Esophagus squamous epithelium (tissue), 4 donors: ENCODE measurements around the gene CTCF.

Experiments
- CTCF ChIP-seq, 6 experiments: fragments of 450-650 bp in 4 of 6; fragments of 200-600 bp in 2 of 6; sonication (generic) in 2 of 6; IDR thresholded peaks; one replicate each; pipeline ENCODE4 v1.5.1; 2016 to 2019; ENCODE audit warnings: antibody characterized with exemption in 6 of 6, mild to moderate bottlenecking in 4 of 6, moderate library complexity in 4 of 6
- POLR2A ChIP-seq, 4 donors: fragments of 450-650 bp; IDR thresholded peaks; one replicate each; pipeline ENCODE4 v1.6.1; 2017; ENCODE audit warnings: antibody characterized with exemption in 4 of 4, mild to moderate bottlenecking in 4 of 4, moderate library complexity in 3 of 4

- TF ChIP-seq CTCF (IDR thresholded peaks at IDR 0.05) (no peak), POLR2A (IDR thresholded peaks at IDR 0.05) (no peak)
Observed at GRCh38 chr16:67672306-67672705, 110.0 kb downstream of the CTCF start.
